Measurements from ENCODE around the gene PIGU. TPM values are rescaled to one million over a fixed set of nuclear protein-coding genes. Genes with fewer than 3 reads are reported as not detected.

The PIGU gene
- total and polyA plus RNA-seq, 3 experiments from 2014 or later: 24.9 to 33.0 (median 26.3) TPM

DNA sequence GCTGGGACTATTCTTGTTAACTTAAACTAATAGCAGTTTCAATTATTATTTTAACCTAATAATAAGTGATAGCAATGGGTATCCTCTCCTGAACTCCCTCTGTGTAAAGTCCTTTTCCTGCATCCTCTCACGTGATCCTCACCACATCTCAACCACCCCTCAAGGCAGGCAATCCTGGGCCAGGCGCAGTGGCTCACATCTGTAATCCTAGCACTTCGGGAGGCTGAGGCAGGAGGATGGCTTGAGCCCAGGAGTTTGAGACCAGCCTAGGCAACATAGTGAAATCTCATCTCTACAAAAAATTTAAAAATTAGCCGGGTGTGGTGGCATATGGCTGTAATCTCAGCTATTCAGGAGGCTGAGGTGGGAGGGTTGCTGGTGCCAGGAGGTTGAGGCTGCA lies 94.7 kb downstream of the PIGU start:
- Histone ChIP-seq H3K36me3 (ENCODE audit: insufficient read depth, low read length) (peaks cover 16% of the 10 kb centered on the region), H3K27me3 (ENCODE audit: insufficient read depth, low read length, poor library complexity, severe bottlenecking) (no peaks in the 10 kb centered on the region), H3K9me3 (ENCODE audit: low read length) (no peaks in the 10 kb centered on the region), H3K27ac (ENCODE audit: low read depth, low read length) (no peak overlapping the region), H3K4me3 (ENCODE audit: low read length) (no peak overlapping the region), H3K4me1 (ENCODE audit: insufficient read depth, low read length) (peaks cover 10% of the 10 kb centered on the region)
- Mint-ChIP-seq H3K27ac (peak overlapping the region in 6 of 8 donors; percentile 9 to 86 (median 58)), H3K36me3 (peaks cover 0 to 68% (median 10%) of the 10 kb centered on the region in 3 donors), H3K27me3 (no peaks in the 10 kb centered on the region), H3K4me3 (no peak overlapping the region), H3K9me3 (no peaks in the 10 kb centered on the region), H3K4me1 (peaks cover 21 to 22% (median 21%) of the 10 kb centered on the region in 3 donors)
- no peak for DNase-seq
- ChIA-PET CTCF (no interaction called here), POLR2A (no interaction called here)

DNA sequence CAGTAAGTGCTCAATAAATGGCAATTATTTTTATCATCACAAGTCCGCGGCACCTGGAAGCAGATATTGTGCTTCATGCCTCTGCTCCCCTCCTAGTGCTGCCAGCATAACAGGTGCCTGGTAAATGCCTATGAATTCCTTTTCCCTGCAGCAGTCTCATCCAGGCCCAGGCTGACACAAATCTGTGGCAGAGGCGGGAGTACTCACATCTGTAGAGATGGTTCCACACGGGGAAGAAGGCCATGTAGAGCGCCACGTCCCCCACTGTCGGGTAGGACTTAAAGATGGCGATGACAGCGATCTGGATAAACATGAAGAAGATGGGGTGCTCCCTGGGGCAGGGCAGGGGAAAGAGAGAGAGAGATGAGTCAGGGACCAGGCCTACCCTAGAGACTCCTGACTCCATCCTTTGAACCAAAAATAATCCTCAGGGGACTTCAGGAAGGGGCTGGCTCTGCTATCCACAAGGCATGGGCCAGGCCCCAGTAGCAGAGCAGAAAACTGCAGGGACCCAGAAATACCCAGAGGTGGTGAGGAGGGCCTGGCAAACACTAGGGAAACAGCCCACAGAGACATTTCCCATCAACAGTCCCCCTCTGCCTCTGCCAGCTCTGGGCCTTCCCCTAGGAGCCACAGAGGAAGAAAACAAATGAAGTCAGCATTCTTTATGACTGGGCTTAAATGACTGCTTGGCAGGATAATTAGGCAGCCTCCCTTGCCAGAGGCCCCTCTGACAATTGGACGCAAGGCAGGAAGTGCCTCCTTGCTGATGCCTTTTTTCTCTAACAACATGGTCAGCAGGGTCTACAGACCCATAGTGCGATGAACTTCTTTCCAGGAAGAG lies 95.3 kb downstream of the PIGU start:
- Histone ChIP-seq H3K4me1 (ENCODE audit: insufficient read depth, low read length) (peaks cover 10% of the 10 kb centered on the region), H3K27me3 (ENCODE audit: insufficient read depth, low read length, poor library complexity, severe bottlenecking) (no peaks in the 10 kb centered on the region), H3K36me3 (ENCODE audit: insufficient read depth, low read length) (peaks cover 11% of the 10 kb centered on the region), H3K27ac (ENCODE audit: low read depth, low read length) (no peak overlapping the region), H3K4me3 (ENCODE audit: low read length) (no peak overlapping the region), H3K9me3 (ENCODE audit: low read length) (no peaks in the 10 kb centered on the region)
- peaks cover 0 to 62% (median 10%) of the 10 kb centered on the region in 3 donors for H3K36me3 Mint-ChIP-seq
- POLR2A ChIA-PET: no interaction called here
- CTCF ChIA-PET: no interaction called here
- DNase-seq: no peak
- H3K4me1 Mint-ChIP-seq: peaks cover 21 to 22% (median 21%) of the 10 kb centered on the region in 3 donors
- no peaks in the 10 kb centered on the region for H3K9me3 Mint-ChIP-seq
- peak overlapping the region in 7 of 8 donors; percentile 16 to 95 (median 74) for H3K27ac Mint-ChIP-seq
- no peak overlapping the region for H3K4me3 Mint-ChIP-seq
- no peaks in the 10 kb centered on the region for H3K27me3 Mint-ChIP-seq

GRCh38 chr20:34579979-34580940 lies 96.6 kb downstream of the PIGU start:
- ChIA-PET CTCF (interaction anchor here (1.3 kb wide), 1 partner anchor 20 kb away, joined by 3 read pairs; no protein-coding TSS in a partner anchor), POLR2A (no interaction called here)
- peaks cover 0 to 50% (median 11%) of the 10 kb centered on the region in 3 donors for H3K36me3 Mint-ChIP-seq
- H3K4me1 Mint-ChIP-seq: peaks cover 21 to 22% (median 21%) of the 10 kb centered on the region in 3 donors
- DNase-seq: no peak
- H3K9me3 ChIP-seq (ENCODE audit: low read length): no peaks in the 10 kb centered on the region
- no peak overlapping the region for H3K4me3 ChIP-seq (ENCODE audit: low read length)
- peaks cover 10% of the 10 kb centered on the region for H3K4me1 ChIP-seq (ENCODE audit: insufficient read depth, low read length)
- H3K9me3 Mint-ChIP-seq: no peaks in the 10 kb centered on the region
- no peaks in the 10 kb centered on the region for H3K27me3 Mint-ChIP-seq
- peaks cover 3% of the 10 kb centered on the region for H3K36me3 ChIP-seq (ENCODE audit: insufficient read depth, low read length)
- H3K4me3 Mint-ChIP-seq: peak overlapping the region in 1 of 7 donors; percentile 26
- H3K27me3 ChIP-seq (ENCODE audit: insufficient read depth, low read length, poor library complexity, severe bottlenecking): no peaks in the 10 kb centered on the region
- H3K27ac ChIP-seq (ENCODE audit: low read depth, low read length): no peak overlapping the region
- H3K27ac Mint-ChIP-seq: peak overlapping the region; percentile 11 to 95 (median 87)

DNA sequence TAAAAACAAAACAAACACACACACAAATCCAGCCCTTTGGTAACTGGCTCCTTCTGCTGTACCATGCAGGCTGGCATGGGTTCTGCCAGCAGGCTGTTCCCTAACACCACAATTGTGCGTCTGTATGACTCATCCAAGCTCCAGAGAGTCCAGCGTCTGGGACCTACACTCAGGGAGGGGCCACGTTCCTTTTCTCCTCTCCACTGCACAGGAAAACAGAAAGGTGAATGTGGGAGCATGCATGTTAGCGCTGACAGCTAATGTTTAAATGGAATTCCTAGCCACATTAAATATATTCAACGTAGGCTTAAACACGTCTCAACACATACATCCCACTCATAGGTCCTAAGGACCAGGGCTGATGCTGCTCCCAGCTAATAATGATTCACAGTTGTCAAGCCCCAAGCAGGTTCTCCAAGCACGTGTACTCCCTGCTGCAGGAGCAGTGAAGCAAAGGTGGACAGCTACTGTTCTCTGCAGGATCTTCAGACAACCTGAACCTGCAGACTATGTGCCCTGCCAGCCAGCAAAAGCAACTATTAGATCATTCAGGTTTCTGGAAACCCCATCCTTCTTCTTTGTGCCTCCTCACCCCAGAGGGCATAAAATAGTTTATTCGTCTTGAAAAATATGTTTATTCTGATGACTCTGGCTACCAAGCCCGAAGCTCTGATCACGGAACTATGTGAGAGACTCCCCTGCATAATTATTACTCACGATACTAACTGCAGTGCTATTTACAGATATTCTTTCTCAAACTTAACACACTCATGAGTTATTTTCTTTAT lies 97.5 kb downstream of the PIGU start:
- Mint-ChIP-seq H3K4me1 (peaks cover 21 to 22% (median 21%) of the 10 kb centered on the region in 3 donors), H3K27ac (peak overlapping the region; percentile 11 to 95 (median 86))

GRCh38 chr20:34578521-34578920 lies 98.4 kb downstream of the PIGU start:
- peak overlapping the region in 1 of 8 donors; percentile 18 for H3K27ac Mint-ChIP-seq
- H3K36me3 Mint-ChIP-seq: peaks cover 0 to 53% (median 18%) of the 10 kb centered on the region in 3 donors
- no peak overlapping the region for H3K4me3 ChIP-seq (ENCODE audit: low read length)
- H3K27me3 ChIP-seq (ENCODE audit: insufficient read depth, low read length, poor library complexity, severe bottlenecking): no peaks in the 10 kb centered on the region
- no peaks in the 10 kb centered on the region for H3K36me3 ChIP-seq (ENCODE audit: insufficient read depth, low read length)
- no peak for DNase-seq
- H3K9me3 Mint-ChIP-seq: no peaks in the 10 kb centered on the region
- POLR2A ChIA-PET: no interaction called here
- CTCF ChIA-PET: interaction anchor here (1.3 kb wide), 1 partner anchor 19 kb away, joined by 3 read pairs; no protein-coding TSS in a partner anchor
- no peaks in the 10 kb centered on the region for H3K9me3 ChIP-seq (ENCODE audit: low read length)
- peaks cover 21 to 22% (median 21%) of the 10 kb centered on the region in 3 donors for H3K4me1 Mint-ChIP-seq
- H3K4me1 ChIP-seq (ENCODE audit: insufficient read depth, low read length): peaks cover 10% of the 10 kb centered on the region
- no peak overlapping the region for H3K27ac ChIP-seq (ENCODE audit: low read depth, low read length)
- H3K4me3 Mint-ChIP-seq: no peak overlapping the region
- H3K27me3 Mint-ChIP-seq: no peaks in the 10 kb centered on the region

More for the DNA sequence above, 97.5 kb downstream of the PIGU start:
- Histone ChIP-seq H3K9me3 (ENCODE audit: low read length) (no peaks in the 10 kb centered on the region), H3K4me3 (ENCODE audit: low read length) (no peak overlapping the region), H3K36me3 (ENCODE audit: insufficient read depth, low read length) (no peaks in the 10 kb centered on the region), H3K27ac (ENCODE audit: low read depth, low read length) (no peak overlapping the region), H3K4me1 (ENCODE audit: insufficient read depth, low read length) (peaks cover 10% of the 10 kb centered on the region), H3K27me3 (ENCODE audit: insufficient read depth, low read length, poor library complexity, severe bottlenecking) (no peaks in the 10 kb centered on the region)
- no peaks in the 10 kb centered on the region for H3K27me3 Mint-ChIP-seq
- peaks cover 0 to 50% (median 15%) of the 10 kb centered on the region in 3 donors for H3K36me3 Mint-ChIP-seq
- H3K4me3 Mint-ChIP-seq: peak overlapping the region in 1 of 7 donors; percentile 19
- POLR2A ChIA-PET: no interaction called here
- DNase-seq: no peak
- CTCF ChIA-PET: interaction anchor here (1.3 kb wide), 1 partner anchor 19 kb away, joined by 3 read pairs; no protein-coding TSS in a partner anchor
- no peaks in the 10 kb centered on the region for H3K9me3 Mint-ChIP-seq

DNA sequence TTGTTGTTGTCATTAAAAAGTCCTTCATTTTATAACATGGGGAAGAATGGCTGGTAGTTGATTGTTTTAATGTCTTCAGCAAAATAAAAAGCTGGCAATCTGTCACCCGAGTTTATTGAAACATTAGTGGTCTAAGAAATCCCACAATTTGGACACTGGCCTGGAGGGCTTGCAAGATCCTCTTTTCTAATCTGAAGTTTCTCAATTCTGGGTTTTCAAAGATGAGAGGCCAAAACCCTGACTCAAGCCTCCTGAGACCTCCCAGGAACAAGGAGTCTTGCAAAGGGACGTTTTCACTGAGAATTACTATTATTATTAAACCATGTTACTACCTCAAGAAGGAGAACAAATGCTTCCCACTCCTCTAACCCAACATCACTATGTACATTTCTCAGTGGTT lies 98.9 kb downstream of the PIGU start:
- H3K27me3 Mint-ChIP-seq: no peaks in the 10 kb centered on the region
- H3K27me3 ChIP-seq (ENCODE audit: insufficient read depth, low read length, poor library complexity, severe bottlenecking): no peaks in the 10 kb centered on the region
- H3K4me3 Mint-ChIP-seq: no peak overlapping the region
- peaks cover 0 to 53% (median 21%) of the 10 kb centered on the region in 3 donors for H3K36me3 Mint-ChIP-seq
- CTCF ChIA-PET: no interaction called here
- no peak overlapping the region for H3K4me3 ChIP-seq (ENCODE audit: low read length)
- H3K9me3 ChIP-seq (ENCODE audit: low read length): no peaks in the 10 kb centered on the region
- peaks cover 10% of the 10 kb centered on the region for H3K4me1 ChIP-seq (ENCODE audit: insufficient read depth, low read length)
- POLR2A ChIA-PET: no interaction called here
- peaks cover 21 to 22% (median 21%) of the 10 kb centered on the region in 3 donors for H3K4me1 Mint-ChIP-seq
- no peak for DNase-seq
- peak overlapping the region in 1 of 8 donors; percentile 22 for H3K27ac Mint-ChIP-seq
- H3K9me3 Mint-ChIP-seq: no peaks in the 10 kb centered on the region
- no peak overlapping the region for H3K27ac ChIP-seq (ENCODE audit: low read depth, low read length)
- no peaks in the 10 kb centered on the region for H3K36me3 ChIP-seq (ENCODE audit: insufficient read depth, low read length)

- no peaks in the 10 kb centered on the region for H3K9me3 Mint-ChIP-seq
- Histone ChIP-seq H3K9me3 (ENCODE audit: low read length) (no peaks in the 10 kb centered on the region), H3K36me3 (ENCODE audit: insufficient read depth, low read length) (no peaks in the 10 kb centered on the region), H3K4me1 (ENCODE audit: insufficient read depth, low read length) (peaks cover 10% of the 10 kb centered on the region), H3K4me3 (ENCODE audit: low read length) (no peak overlapping the region), H3K27me3 (ENCODE audit: insufficient read depth, low read length, poor library complexity, severe bottlenecking) (no peaks in the 10 kb centered on the region), H3K27ac (ENCODE audit: low read depth, low read length) (no peak overlapping the region)
- H3K4me3 Mint-ChIP-seq: no peak overlapping the region
- ChIA-PET CTCF (no interaction called here), POLR2A (no interaction called here)
- H3K4me1 Mint-ChIP-seq: peaks cover 21 to 22% (median 21%) of the 10 kb centered on the region in 3 donors
- peaks cover 0 to 55% (median 21%) of the 10 kb centered on the region in 3 donors for H3K36me3 Mint-ChIP-seq
- no peaks in the 10 kb centered on the region for H3K27me3 Mint-ChIP-seq
- DNase-seq: no peak
- no peak overlapping the region for H3K27ac Mint-ChIP-seq
These were observed 99.8 kb downstream of the PIGU start for GRCh38 chr20:34577061-34577460.

Measured in CD8-positive, alpha-beta memory T cell (primary cell).